GM19351 (cell line): ENCODE measurements around the gene SLC9B2.
A peak's percentile ranks its signal among the peaks of the same experiment; 100 is the strongest.

Experiments
- ATAC-seq: cut with Tn5 transposase; IDR thresholded peaks from one replicate; pipeline ENCODE4 v1.9.1; 2021; ENCODE audit warnings: mild to moderate bottlenecking, moderate library complexity; ENCODE audit not compliant: unreplicated experiment

The SLC9B2 gene

GRCh38 chr4:103075894-103076746 is 441 bp downstream of the SLC9B2 start:
- peak; percentile 60 for ATAC-seq

GRCh38 chr4:103075435-103075893 is 1.1 kb downstream of the SLC9B2 start:
- ATAC-seq, result peak; percentile 0

GRCh38 chr4:103074744-103075434 is 1.7 kb downstream of the SLC9B2 start:
- peak; percentile 33 for ATAC-seq

GRCh38 chr4:103073792-103074438 is 2.6 kb downstream of the SLC9B2 start:
- ATAC-seq, result no peak

GRCh38 chr4:103067841-103068547 is 8.6 kb downstream of the SLC9B2 start:
- no peak for ATAC-seq

- ATAC-seq, result no peak
Observed at GRCh38 chr4:103060453-103061148, 16.0 kb downstream of the SLC9B2 start.

GRCh38 chr4:103054030-103054429 is 22.5 kb downstream of the SLC9B2 start:
- no peak for ATAC-seq

GRCh38 chr4:103052779-103053178 is 23.8 kb downstream of the SLC9B2 start:
- ATAC-seq, result no peak

GRCh38 chr4:103052145-103052544 is 24.4 kb downstream of the SLC9B2 start:
- no peak for ATAC-seq

GRCh38 chr4:103050736-103051436 is 25.7 kb downstream of the SLC9B2 start:
- ATAC-seq, result no peak

- ATAC-seq, result peak; percentile 98
Observed at GRCh38 chr4:103046416-103047290, 29.9 kb downstream of the SLC9B2 start.

- ATAC-seq, result no peak
Observed at GRCh38 chr4:103044183-103044582, 32.4 kb downstream of the SLC9B2 start.

- no peak for ATAC-seq
Observed at GRCh38 chr4:103036169-103036568, 40.4 kb downstream of the SLC9B2 start.

- ATAC-seq, result peak; percentile 94
Observed at GRCh38 chr4:103032574-103032973, 44.0 kb downstream of the SLC9B2 start.

- ATAC-seq, result no peak
Observed at GRCh38 chr4:103030791-103031190, 45.8 kb downstream of the SLC9B2 start.

GRCh38 chr4:103029300-103029699 is 47.3 kb downstream of the SLC9B2 start:
- ATAC-seq, result no peak

GRCh38 chr4:103026868-103027267 is 49.7 kb downstream of the SLC9B2 start:
- no peak for ATAC-seq

- ATAC-seq, result no peak
Observed at GRCh38 chr4:103024996-103025395, 51.6 kb downstream of the SLC9B2 start.

- ATAC-seq, result no peak
Observed at GRCh38 chr4:103021120-103021519, 55.4 kb downstream of the SLC9B2 start.
